Endothelial cell (in vitro differentiated cells): ENCODE measurements around the gene OR51B2. TPM values are rescaled to one million over a fixed set of nuclear protein-coding genes. Genes with fewer than 3 reads are reported as not detected.

Experiments used
- total RNA-seq: library from RNA; stranded (reverse); fragmentation: NEBNext Ultra II Directional; extraction: Animal tissue kit (Norgen Biotek cat#: 25700); gene quantifications from one replicate; pipeline ENCODE4 v1.2.1, GENCODE V29; 2021; ENCODE audit not compliant: unreplicated experiment

The OR51B2 gene
- total RNA-seq, 1 donor from 2014 or later, result not detected

Other genes starting within 250 kb of the OR51B2 start
- not detected for gene OR52A5, start 185.9 kb downstream of the OR51B2 start, total RNA-seq
- 0.03 TPM for gene OR52A1, start 169.5 kb downstream of the OR51B2 start, total RNA-seq
- not detected for gene OR51V1, start 123.6 kb downstream of the OR51B2 start, total RNA-seq
- not detected for gene HBB, start 97.2 kb downstream of the OR51B2 start, total RNA-seq
- not detected for gene HBD, start 89.8 kb downstream of the OR51B2 start, total RNA-seq
- not detected for gene HBG1, start 74.4 kb downstream of the OR51B2 start, total RNA-seq
- 0.82 TPM for gene HBG2, start 69.5 kb downstream of the OR51B2 start, total RNA-seq
- gene HBE1, start 54.4 kb downstream of the OR51B2 start, total RNA-seq, result not detected
- gene OR51B4, start 22.4 kb downstream of the OR51B2 start, total RNA-seq, result 0.49 TPM
- 0.82 TPM for gene OR51B5, start 19.2 kb upstream of the OR51B2 start, total RNA-seq
- not detected for gene OR51B6, start 27.2 kb upstream of the OR51B2 start, total RNA-seq
- gene OR51M1, start 59.5 kb upstream of the OR51B2 start, total RNA-seq, result not detected
- not detected for gene OR51Q1, start 97.8 kb upstream of the OR51B2 start, total RNA-seq
- gene OR51I1, start 117.2 kb upstream of the OR51B2 start, total RNA-seq, result 1.2 TPM
- not detected for gene OR51I2, start 125.0 kb upstream of the OR51B2 start, total RNA-seq
- not detected for gene OR52D1, start 164.4 kb upstream of the OR51B2 start, total RNA-seq
- gene UBQLN3, start 185.7 kb upstream of the OR51B2 start, total RNA-seq, result 1.1 TPM
- gene UBQLNL, start 192.4 kb upstream of the OR51B2 start, total RNA-seq, result 4.4 TPM
- gene OR52H1, start 224.2 kb upstream of the OR51B2 start, total RNA-seq, result 2.1 TPM